Measurements from ENCODE around the gene PHTF1. TPM values are rescaled to one million over a fixed set of nuclear protein-coding genes. Genes with fewer than 3 reads are reported as not detected.

The PHTF1 gene
- total RNA-seq, 1 donor from 2014 or later, result 107 TPM

GRCh38 chr1:113665071-113665470 is 94.2 kb downstream of the PHTF1 start:
- Mint-ChIP-seq H3K27me3 (ENCODE audit: unreplicated experiment) (peaks cover 2% of the 10 kb centered on the region), H3K27ac (ENCODE audit: unreplicated experiment) (no peak overlapping the region), H3K4me3 (ENCODE audit: unreplicated experiment) (no peak overlapping the region), H3K9me3 (ENCODE audit: unreplicated experiment) (peaks cover 2% of the 10 kb centered on the region), H3K4me1 (ENCODE audit: low read depth, unreplicated experiment) (peaks cover 2% of the 10 kb centered on the region), H3K36me3 (ENCODE audit: unreplicated experiment) (peaks cover 14% of the 10 kb centered on the region)
- no peak for DNase-seq
- TF ChIP-seq CTCF (IDR thresholded peaks at IDR 0.05; ENCODE audit: partially characterized antibody, unreplicated experiment), result no peak

GRCh38 chr1:113663165-113663951 is 95.9 kb downstream of the PHTF1 start:
- Mint-ChIP-seq H3K27me3 (ENCODE audit: unreplicated experiment) (peaks cover 2% of the 10 kb centered on the region), H3K4me1 (ENCODE audit: low read depth, unreplicated experiment) (peaks cover 2% of the 10 kb centered on the region), H3K4me3 (ENCODE audit: unreplicated experiment) (no peak overlapping the region), H3K36me3 (ENCODE audit: unreplicated experiment) (peaks cover 10% of the 10 kb centered on the region), H3K9me3 (ENCODE audit: unreplicated experiment) (no peaks in the 10 kb centered on the region), H3K27ac (ENCODE audit: unreplicated experiment) (no peak overlapping the region)
- DNase-seq, result no peak
- no peak for TF ChIP-seq CTCF (IDR thresholded peaks at IDR 0.05; ENCODE audit: partially characterized antibody, unreplicated experiment)

GRCh38 chr1:113662101-113662500 is 97.2 kb downstream of the PHTF1 start:
- no peak overlapping the region for H3K4me3 Mint-ChIP-seq (ENCODE audit: unreplicated experiment)
- no peak for DNase-seq
- H3K27ac Mint-ChIP-seq (ENCODE audit: unreplicated experiment), result no peak overlapping the region
- peaks cover 10% of the 10 kb centered on the region for H3K36me3 Mint-ChIP-seq (ENCODE audit: unreplicated experiment)
- peaks cover 2% of the 10 kb centered on the region for H3K4me1 Mint-ChIP-seq (ENCODE audit: low read depth, unreplicated experiment)
- no peaks in the 10 kb centered on the region for H3K9me3 Mint-ChIP-seq (ENCODE audit: unreplicated experiment)
- TF ChIP-seq CTCF (IDR thresholded peaks at IDR 0.05; ENCODE audit: partially characterized antibody, unreplicated experiment), result no peak
- no peaks in the 10 kb centered on the region for H3K27me3 Mint-ChIP-seq (ENCODE audit: unreplicated experiment)

- no peak for TF ChIP-seq CTCF (IDR thresholded peaks at IDR 0.05; ENCODE audit: partially characterized antibody, unreplicated experiment)
- peaks cover 2% of the 10 kb centered on the region for H3K4me1 Mint-ChIP-seq (ENCODE audit: low read depth, unreplicated experiment)
- H3K9me3 Mint-ChIP-seq (ENCODE audit: unreplicated experiment), result no peaks in the 10 kb centered on the region
- no peaks in the 10 kb centered on the region for H3K27me3 Mint-ChIP-seq (ENCODE audit: unreplicated experiment)
- no peak overlapping the region for H3K4me3 Mint-ChIP-seq (ENCODE audit: unreplicated experiment)
- DNase-seq, result no peak
- H3K27ac Mint-ChIP-seq (ENCODE audit: unreplicated experiment), result no peak overlapping the region
- H3K36me3 Mint-ChIP-seq (ENCODE audit: unreplicated experiment), result no peaks in the 10 kb centered on the region
These were observed 99.2 kb downstream of the PHTF1 start for GRCh38 chr1:113660088-113660487.

GRCh38 chr1:113659556-113659955 is 99.7 kb downstream of the PHTF1 start:
- Mint-ChIP-seq H3K27ac (ENCODE audit: unreplicated experiment) (no peak overlapping the region), H3K4me1 (ENCODE audit: low read depth, unreplicated experiment) (peaks cover 2% of the 10 kb centered on the region), H3K9me3 (ENCODE audit: unreplicated experiment) (no peaks in the 10 kb centered on the region), H3K4me3 (ENCODE audit: unreplicated experiment) (no peak overlapping the region), H3K36me3 (ENCODE audit: unreplicated experiment) (no peaks in the 10 kb centered on the region), H3K27me3 (ENCODE audit: unreplicated experiment) (no peaks in the 10 kb centered on the region)
- no peak for TF ChIP-seq CTCF (IDR thresholded peaks at IDR 0.05; ENCODE audit: partially characterized antibody, unreplicated experiment)
- no peak for DNase-seq

Data from glutamatergic neuron (in vitro differentiated cells).